HCT116 (cell line): ENCODE results near the gene GALNT16.

Experiments
- ATF3 ChIP-seq: IDR thresholded peaks from 2 replicates; pipeline ENCODE4 v1.6.1; 2012
- CTCF ChIP-seq, 3 experiments: fragments of 200-600 bp in 1 of 3; sonication (generic) in 1 of 3; IDR thresholded peaks in 2 of 3; conservative IDR thresholded peaks in 1 of 3; 2 replicates each; pipeline ENCODE4 v1.5.1; 2012 to 2017; ENCODE audit warnings: low read depth in 2 of 3, low read length in 2 of 3, antibody characterized with exemption in 1 of 3, borderline replicate concordance in 1 of 3, control low read depth in 1 of 3, mild to moderate bottlenecking in 1 of 3, mixed read lengths in 1 of 3, mixed run types in 1 of 3, moderate library complexity in 1 of 3; ENCODE audit not compliant: insufficient read depth in 1 of 3
- EGR1 ChIP-seq: IDR thresholded peaks from 2 replicates; pipeline ENCODE4 v1.6.1; 2012; ENCODE audit warnings: low read depth
- EZH2 ChIP-seq: fragments of 200-600 bp; sonication (generic); IDR thresholded peaks from 2 replicates; pipeline ENCODE4 v1.6.1; 2017; ENCODE audit warnings: antibody characterized with exemption, mixed run types
- POLR2A ChIP-seq: IDR thresholded peaks from 2 replicates; pipeline ENCODE4 v1.7.0; 2011; ENCODE audit warnings: borderline replicate concordance; ENCODE audit not compliant: insufficient read depth, insufficient read length; ENCODE audit errors: extremely low read depth
- POLR2AphosphoS5 ChIP-seq: IDR thresholded peaks from 2 replicates; pipeline ENCODE4 v1.6.1; 2011; ENCODE audit warnings: mild to moderate bottlenecking, low read depth, low read length, moderate library complexity
- REST ChIP-seq: IDR thresholded peaks from 2 replicates; pipeline ENCODE4 v1.6.1; 2012; ENCODE audit warnings: low read depth
- TCF7L2 ChIP-seq: IDR thresholded peaks from 2 replicates; pipeline ENCODE4 v1.7.0; 2011; ENCODE audit warnings: borderline replicate concordance, inconsistent platforms; ENCODE audit not compliant: insufficient read depth, insufficient read length; ENCODE audit errors: extremely low read depth

- TF ChIP-seq POLR2AphosphoS5: no peak
- no peak for TF ChIP-seq CTCF (IDR thresholded peaks at IDR 0.05 in 2 of 3, conservative IDR thresholded peaks at IDR 0.05 in 1 of 3; ENCODE audit: borderline replicate concordance in 1 of 3, insufficient read depth in 1 of 3, low read depth in 2 of 3, low read length in 2 of 3)
- no peak for TF ChIP-seq REST
- no peak for TF ChIP-seq POLR2A
- no peak for TF ChIP-seq EZH2
- no peak for TF ChIP-seq ATF3
- no peak for TF ChIP-seq EGR1
- TF ChIP-seq TCF7L2: no peak
Observed at GRCh38 chr14:69237142-69237541, 22.8 kb upstream of the GALNT16 start.
